Adrenal gland (tissue), 5 donors: ENCODE results near the gene WBP2.

Experiments used
- CTCF ChIP-seq, 6 experiments: fragments of 450-650 bp in 4 of 6; fragments of 200-600 bp in 2 of 6; sonication (generic) in 1 of 6; IDR thresholded peaks; 1 replicate in 5 of 6; 2 replicates in 1 of 6; pipeline versions ENCODE4 v1.5.1 to v1.8.0; 2016 to 2021; ENCODE audit warnings: antibody characterized with exemption in 6 of 6, mild to moderate bottlenecking in 2 of 6, moderate library complexity in 1 of 6
- POLR2A ChIP-seq, 2 donors: fragments of 450-650 bp; IDR thresholded peaks; one replicate each; pipeline ENCODE4 v1.6.1; 2017; ENCODE audit warnings: antibody characterized with exemption in 2 of 2, mild to moderate bottlenecking in 2 of 2, moderate library complexity in 1 of 2
- donor health status: DM: no; HTN: no; CAD: no.

GRCh38 chr17:75849279-75849646, 5.9 kb downstream of the WBP2 start:
- TF ChIP-seq CTCF (IDR thresholded peaks at IDR 0.05) (no peak), POLR2A (IDR thresholded peaks at IDR 0.05) (no peak)
